Right lobe of liver (tissue), 6 donors: ENCODE data around the gene CALD1. TPM values are rescaled to one million over a fixed set of nuclear protein-coding genes. Genes with fewer than 3 reads are reported as not detected.

ENCODE experiments used
- ATAC-seq, 4 donors: fragments of 200-7000 bp; cut with Tn5 transposase; one replicate each; pipeline ENCODE4 v1.9.1; 2020; ENCODE audit warnings: mild to moderate bottlenecking in 4 of 4, moderate library complexity in 4 of 4
- DNase-seq, 3 donors: peaks; one replicate each; pipeline ENCODE4 v3.0.0-alpha.2; 2020
- H3K27ac ChIP-seq, 3 donors: fragments of 200-600 bp; one replicate each; pipeline ENCODE4 v1.8.0; 2022
- H3K27me3 ChIP-seq, 2 donors: fragments of 200-600 bp; one replicate each; pipeline ENCODE4 v1.8.0; 2022
- H3K36me3 ChIP-seq, 4 donors: fragments of 200-600 bp; sonication (generic) in 1 of 4; one replicate each; pipeline versions ENCODE4 v1.5.1 to v1.8.0; 2017 to 2022; ENCODE audit warnings: control low read depth in 1 of 4
- H3K4me1 ChIP-seq, 4 donors: fragments of 200-600 bp; sonication (generic) in 1 of 4; one replicate each; pipeline versions ENCODE4 v1.5.1 to v1.8.0; 2017 to 2022; ENCODE audit warnings: control low read depth in 1 of 4
- H3K4me3 ChIP-seq, 3 donors: fragments of 200-600 bp; one replicate each; pipeline ENCODE4 v1.8.0; 2022
- H3K9me3 ChIP-seq, 4 donors: fragments of 200-600 bp; sonication (generic) in 1 of 4; one replicate each; pipeline versions ENCODE4 v1.5.1 to v1.8.0; 2017 to 2022; ENCODE audit warnings: control low read depth in 1 of 4
- POLR2A ChIP-seq: fragments of 450-650 bp; IDR thresholded peaks from one replicate; pipeline ENCODE4 v1.6.1; 2017; ENCODE audit warnings: antibody characterized with exemption, mild to moderate bottlenecking
- WGBS: methylation state at CpG from one replicate; pipeline ENCODE4 v1.1.6; 2018; ENCODE audit warnings: low coverage, low lambda C conversion rate; ENCODE audit not compliant: insufficient coverage; ENCODE audit errors: missing lambda C conversion rate; 5-methylcytosine and 5-hydroxymethylcytosine counted together
- intact Hi-C, 2 donors: fragments of 100-400 bp; cut with DNase I; formaldehyde crosslinking; loops; one replicate each; pipeline versions ENCODE4 v1.11.2 to v1.14.1; 2022
- total RNA-seq, 6 experiments: library from RNA; depleted of rRNA in 2 of 6; stranded (reverse); fragments of >200 nt in 2 of 6; fragmentation: NEBNext Ultra II Directional in 3 of 6; extraction: Animal tissue kit (Norgen Biotek cat#: 25700) in 3 of 6; gene quantifications; one replicate each; pipeline versions ENCODE4 v1.1.0 to v1.2.4, GENCODE V29; 2016 to 2023
- TF ChIP-seq, protein P1 (sequence below), 4 donors: fragments of 200-600 bp in 3 of 4; fragments of 450-650 bp in 1 of 4; IDR thresholded peaks; one replicate each; pipeline versions ENCODE4 v1.5.1 to v1.8.0; 2016 to 2022; ENCODE audit warnings: antibody characterized with exemption in 4 of 4, mild to moderate bottlenecking in 2 of 4
- donor health status: DM: no; HTN: yes; CAD: no.
- donor health status: DM: no; HTN: no; CAD: no.
- donor health status: DM: no; HTN: no; CAD: no.
- donor health status: DM: no; HTN: yes; CAD: no.
- donor health status: DM: no; HTN: yes; CAD: no.

CALD1 gene
- total RNA-seq, 6 experiments from 2014 or later, result 110 to 181 (median 131) TPM

GRCh38 chr7:134766779-134767519 lies 12.5 kb upstream of the CALD1 start:
- no peaks in the 10 kb centered on the region for H3K9me3 ChIP-seq
- intact Hi-C loops, result no loop called here
- 57% methylated on average over 14 of the region's 15 CpGs for WGBS
- no peak for TF ChIP-seq POLR2A
- TF ChIP-seq, protein P1, sequence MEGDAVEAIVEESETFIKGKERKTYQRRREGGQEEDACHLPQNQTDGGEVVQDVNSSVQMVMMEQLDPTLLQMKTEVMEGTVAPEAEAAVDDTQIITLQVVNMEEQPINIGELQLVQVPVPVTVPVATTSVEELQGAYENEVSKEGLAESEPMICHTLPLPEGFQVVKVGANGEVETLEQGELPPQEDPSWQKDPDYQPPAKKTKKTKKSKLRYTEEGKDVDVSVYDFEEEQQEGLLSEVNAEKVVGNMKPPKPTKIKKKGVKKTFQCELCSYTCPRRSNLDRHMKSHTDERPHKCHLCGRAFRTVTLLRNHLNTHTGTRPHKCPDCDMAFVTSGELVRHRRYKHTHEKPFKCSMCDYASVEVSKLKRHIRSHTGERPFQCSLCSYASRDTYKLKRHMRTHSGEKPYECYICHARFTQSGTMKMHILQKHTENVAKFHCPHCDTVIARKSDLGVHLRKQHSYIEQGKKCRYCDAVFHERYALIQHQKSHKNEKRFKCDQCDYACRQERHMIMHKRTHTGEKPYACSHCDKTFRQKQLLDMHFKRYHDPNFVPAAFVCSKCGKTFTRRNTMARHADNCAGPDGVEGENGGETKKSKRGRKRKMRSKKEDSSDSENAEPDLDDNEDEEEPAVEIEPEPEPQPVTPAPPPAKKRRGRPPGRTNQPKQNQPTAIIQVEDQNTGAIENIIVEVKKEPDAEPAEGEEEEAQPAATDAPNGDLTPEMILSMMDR (IDR thresholded peaks at IDR 0.05), result no peak
- H3K27ac ChIP-seq, result no peak overlapping the region
- DNase-seq (no peak), ATAC-seq (no peak)
- H3K27me3 ChIP-seq, result no peaks in the 10 kb centered on the region
- no peaks in the 10 kb centered on the region for H3K36me3 ChIP-seq
- no peak overlapping the region for H3K4me3 ChIP-seq
- H3K4me1 ChIP-seq, result no peaks in the 10 kb centered on the region

GRCh38 chr7:134767520-134768168 lies 11.8 kb upstream of the CALD1 start:
- Histone ChIP-seq H3K9me3 (no peaks in the 10 kb centered on the region), H3K27me3 (no peaks in the 10 kb centered on the region), H3K36me3 (no peaks in the 10 kb centered on the region), H3K4me1 (no peaks in the 10 kb centered on the region), H3K27ac (no peak overlapping the region), H3K4me3 (no peak overlapping the region)
- TF ChIP-seq, protein P1 (IDR thresholded peaks at IDR 0.05), result no peak
- no peak for TF ChIP-seq POLR2A
- DNase-seq (no peak), ATAC-seq (no peak)
- WGBS, result 81% methylated on average over 5 of the region's 5 CpGs
- intact Hi-C loops, result no loop called here

- Histone ChIP-seq H3K27ac (no peak overlapping the region), H3K27me3 (no peaks in the 10 kb centered on the region), H3K4me3 (no peak overlapping the region), H3K36me3 (no peaks in the 10 kb centered on the region), H3K9me3 (no peaks in the 10 kb centered on the region), H3K4me1 (no peaks in the 10 kb centered on the region)
- intact Hi-C loops, result no loop called here
- no peak for ATAC-seq
- TF ChIP-seq, protein P1 (IDR thresholded peaks at IDR 0.05), result no peak
- TF ChIP-seq POLR2A, result no peak
- no peak for DNase-seq
- WGBS, result 93% methylated on average over 3 of the region's 4 CpGs
These were observed 11.2 kb upstream of the CALD1 start for GRCh38 chr7:134768243-134768642.

GRCh38 chr7:134770676-134771075 lies 8.8 kb upstream of the CALD1 start:
- TF ChIP-seq, protein P1 (IDR thresholded peaks at IDR 0.05), result no peak
- TF ChIP-seq POLR2A, result no peak
- no peaks in the 10 kb centered on the region for H3K36me3 ChIP-seq
- WGBS, result 92% methylated on average over 2 of the region's 6 CpGs
- no peak overlapping the region for H3K4me3 ChIP-seq
- no peak overlapping the region for H3K27ac ChIP-seq
- DNase-seq, result no peak
- H3K27me3 ChIP-seq, result no peaks in the 10 kb centered on the region
- intact Hi-C loops, result no loop called here
- no peak for ATAC-seq
- H3K4me1 ChIP-seq, result no peaks in the 10 kb centered on the region
- H3K9me3 ChIP-seq, result no peaks in the 10 kb centered on the region
